HEK293T (cell line): ENCODE data around the gene SCYL1.

Source experiments
- CTCF ChIA-PET: fragments of 350-600 bp; formaldehyde crosslinking; extraction: SDS; loops from one replicate; lab custom pipeline; 2021; ENCODE audit warnings: antibody characterized with exemption, inconsistent platforms; lab: Yijun Ruan, JAX
- POLR2A ChIA-PET: fragments of 350-600 bp; formaldehyde crosslinking; extraction: SDS; loops from one replicate; lab custom pipeline; 2020; ENCODE audit warnings: antibody characterized with exemption, inconsistent platforms; lab: Yijun Ruan, JAX
- DNase-seq: peaks from one replicate; pipeline ENCODE4 v3.0.0; 2012; ENCODE audit warnings: mixed read lengths; ENCODE audit errors: extremely low spot score
- ARNT ChIP-seq: fragments of 450-650 bp; IDR thresholded peaks from 2 replicates; pipeline ENCODE4 v1.6.1; 2017; ENCODE audit warnings: mild to moderate bottlenecking
- BHLHE40 ChIP-seq: fragments of 450-650 bp; IDR thresholded peaks from 2 replicates; pipeline ENCODE4 v1.6.1; 2016; ENCODE audit warnings: mild to moderate bottlenecking, moderate library complexity, borderline replicate concordance
- CTBP1 ChIP-seq: fragments of 450-650 bp; IDR thresholded peaks from 2 replicates; pipeline ENCODE4 v1.6.1; 2016; ENCODE audit warnings: borderline replicate concordance
- ELF4 ChIP-seq: fragments of 450-650 bp; IDR thresholded peaks from 2 replicates; pipeline ENCODE4 v1.6.1; 2017; ENCODE audit warnings: antibody characterized with exemption
- FOXA1 ChIP-seq: fragments of 450-650 bp; IDR thresholded peaks from 2 replicates; pipeline ENCODE4 v1.6.1; 2016; ENCODE audit warnings: mild to moderate bottlenecking
- FOXK2 ChIP-seq: fragments of 450-650 bp; IDR thresholded peaks from 2 replicates; pipeline ENCODE4 v1.6.1; 2016; ENCODE audit warnings: mild to moderate bottlenecking
- FOXM1 ChIP-seq: fragments of 450-650 bp; IDR thresholded peaks from 2 replicates; pipeline ENCODE4 v1.6.1; 2017; ENCODE audit warnings: mild to moderate bottlenecking, borderline replicate concordance
- HDGF ChIP-seq: fragments of 450-650 bp; IDR thresholded peaks from 2 replicates; pipeline ENCODE4 v1.6.1; 2017; ENCODE audit warnings: antibody characterized with exemption, borderline replicate concordance
- L3MBTL2 ChIP-seq: fragments of 450-650 bp; conservative IDR thresholded peaks from 2 replicates; pipeline ENCODE4 v1.6.1; 2016; ENCODE audit warnings: mild to moderate bottlenecking
- LEF1 ChIP-seq: fragments of 450-650 bp; IDR thresholded peaks from 2 replicates; pipeline ENCODE4 v1.6.1; 2017; ENCODE audit warnings: mild to moderate bottlenecking, borderline replicate concordance
- NFRKB ChIP-seq: fragments of 450-650 bp; IDR thresholded peaks from 2 replicates; pipeline ENCODE4 v1.6.1; 2016; ENCODE audit warnings: mild to moderate bottlenecking, moderate library complexity
- SP1 ChIP-seq: fragments of 450-650 bp; IDR thresholded peaks from 2 replicates; pipeline ENCODE4 v1.6.1; 2017
- SUZ12 ChIP-seq: fragments of 450-650 bp; IDR thresholded peaks from 2 replicates; pipeline ENCODE4 v1.6.1; 2016; ENCODE audit warnings: mild to moderate bottlenecking
- TARDBP ChIP-seq: fragments of 450-650 bp; IDR thresholded peaks from 2 replicates; pipeline ENCODE4 v1.6.1; 2016
- ZNF384 ChIP-seq: fragments of 450-650 bp; IDR thresholded peaks from 2 replicates; pipeline ENCODE4 v1.6.1; 2016
- TF ChIP-seq, protein P1 (sequence below): fragments of 450-650 bp; IDR thresholded peaks from 2 replicates; pipeline ENCODE4 v1.6.1; 2016

Gene SCYL1

DNA sequence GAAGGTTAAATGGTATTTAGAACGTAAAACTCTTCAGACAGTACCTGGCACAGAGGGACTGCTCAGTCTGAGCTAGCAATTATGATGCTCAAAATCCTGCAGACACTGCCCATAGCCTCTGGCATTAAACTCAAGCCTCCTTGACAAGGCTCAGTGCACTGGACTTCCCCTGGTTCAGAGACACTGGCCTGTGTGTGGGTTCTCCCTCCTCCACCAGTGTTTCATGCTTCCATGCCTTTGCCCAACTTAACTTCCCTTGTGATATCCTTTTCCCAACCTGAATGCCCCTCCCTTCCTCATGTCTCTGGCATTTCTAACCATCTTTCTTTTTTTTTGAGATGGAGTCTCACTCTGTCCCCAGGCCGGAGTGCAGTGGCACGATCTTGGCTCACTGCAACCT is 24.2 kb downstream of the SCYL1 start:
- TF ChIP-seq SP1: no peak
- no peak for DNase-seq
- ChIA-PET POLR2A (interaction anchor here (0.9 to 1.1 kb wide), 2 partner anchors 11 kb away, joined by 3 to 4 read pairs; no protein-coding TSS in a partner anchor), CTCF (no interaction called here)

DNA sequence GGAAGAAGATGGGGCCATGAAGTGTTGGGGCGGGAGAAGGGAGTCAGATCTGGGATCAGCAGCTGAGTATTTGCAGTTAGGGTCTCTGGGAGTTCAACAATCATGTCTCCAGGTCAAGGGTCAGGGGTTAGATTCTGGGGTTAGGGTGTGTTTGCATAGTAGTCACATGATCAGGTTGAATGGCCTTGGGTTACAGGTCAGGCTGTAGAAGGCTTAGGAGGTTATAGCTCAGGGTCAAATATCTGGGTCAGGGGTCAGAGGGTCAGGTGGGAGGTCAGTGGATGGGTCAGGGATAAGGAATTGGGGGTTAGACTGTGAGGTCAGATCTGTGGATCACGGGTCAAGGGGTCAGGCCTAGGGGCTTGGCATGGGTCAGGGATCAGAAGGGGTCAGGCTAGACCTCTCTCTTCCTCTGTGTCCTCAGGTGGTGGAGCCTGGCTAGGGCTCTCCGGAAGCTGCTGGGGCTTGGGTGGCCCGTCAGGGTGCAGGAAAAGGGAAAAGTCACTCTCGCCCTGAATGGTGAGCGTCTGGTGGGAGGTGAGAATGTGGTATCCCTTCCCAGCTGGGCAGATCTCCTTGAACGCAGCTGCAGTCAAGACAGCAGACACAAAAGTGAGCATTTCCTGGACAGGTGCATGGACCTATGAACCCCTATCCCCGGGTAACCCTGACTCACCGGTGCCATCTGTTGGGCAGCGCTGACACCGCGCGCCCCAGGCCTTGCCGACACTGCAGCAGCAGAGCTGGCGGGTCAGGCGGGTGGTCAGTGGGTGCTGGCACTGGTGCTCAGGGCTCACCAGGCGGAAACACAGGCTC is 26.9 kb downstream of the SCYL1 start:
- DNase-seq: no peak
- POLR2A ChIA-PET: interaction anchor here (0.9 to 2.1 kb wide), 3 partner anchors 10 to 21 kb away, joined by 3 to 5 read pairs (median 5); partner anchors contain the start of genes FAM89B and ZNRD2
- no peak for TF ChIP-seq ELF4
- TF ChIP-seq NFRKB: no peak
- TF ChIP-seq HDGF: no peak
- TF ChIP-seq ARNT: no peak
- no peak for TF ChIP-seq L3MBTL2
- TF ChIP-seq, protein P1, sequence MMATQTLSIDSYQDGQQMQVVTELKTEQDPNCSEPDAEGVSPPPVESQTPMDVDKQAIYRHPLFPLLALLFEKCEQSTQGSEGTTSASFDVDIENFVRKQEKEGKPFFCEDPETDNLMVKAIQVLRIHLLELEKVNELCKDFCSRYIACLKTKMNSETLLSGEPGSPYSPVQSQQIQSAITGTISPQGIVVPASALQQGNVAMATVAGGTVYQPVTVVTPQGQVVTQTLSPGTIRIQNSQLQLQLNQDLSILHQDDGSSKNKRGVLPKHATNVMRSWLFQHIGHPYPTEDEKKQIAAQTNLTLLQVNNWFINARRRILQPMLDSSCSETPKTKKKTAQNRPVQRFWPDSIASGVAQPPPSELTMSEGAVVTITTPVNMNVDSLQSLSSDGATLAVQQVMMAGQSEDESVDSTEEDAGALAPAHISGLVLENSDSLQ: no peak
- TF ChIP-seq FOXK2: no peak
- no peak for TF ChIP-seq BHLHE40
- TF ChIP-seq SP1: no peak
- no peak for TF ChIP-seq CTBP1
- TF ChIP-seq LEF1: no peak
- TF ChIP-seq FOXM1: no peak
- no peak for TF ChIP-seq FOXA1
- TF ChIP-seq ZNF384: no peak
- no peak for TF ChIP-seq TARDBP
- TF ChIP-seq SUZ12: no peak
- CTCF ChIA-PET: interaction anchor here (0.5 to 3.7 kb wide), 7 partner anchors 9 to 257 kb away, joined by 3 to 19 read pairs (median 5); partner anchors contain the start of genes SCYL1 and ZNRD2

DNA sequence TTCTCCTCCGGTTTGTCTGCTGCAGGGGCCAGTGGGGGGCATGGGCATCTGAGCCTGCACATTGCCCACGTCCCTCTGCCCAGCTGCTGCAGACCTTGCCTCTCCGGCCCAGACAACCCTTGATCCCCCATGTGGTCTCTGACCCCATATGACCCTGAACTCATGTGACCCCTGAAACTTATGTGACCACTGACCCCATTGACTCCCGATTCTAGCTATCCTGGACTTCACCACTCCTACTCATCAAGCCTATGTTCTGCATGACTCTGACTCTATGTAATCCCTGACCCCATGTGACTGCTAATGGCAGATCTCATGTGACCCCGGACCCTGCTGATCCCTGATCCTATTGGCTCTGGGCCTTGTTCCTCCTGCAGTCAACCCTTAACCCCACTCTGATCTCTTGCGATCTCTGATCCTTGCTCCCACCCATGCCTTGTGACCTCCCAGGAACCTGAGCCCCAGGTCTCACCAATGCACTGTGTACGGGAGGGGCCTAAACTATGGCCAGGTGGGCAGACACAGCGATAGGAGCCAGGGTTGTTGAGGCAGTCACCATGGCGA is 27.6 kb downstream of the SCYL1 start:
- ChIA-PET CTCF (interaction anchor here (0.5 to 3.7 kb wide), 5 partner anchors 8 to 258 kb away, joined by 3 to 19 read pairs (median 6); partner anchors contain the start of gene ZNRD2), POLR2A (interaction anchor here (0.9 to 2.1 kb wide), 3 partner anchors 9 to 20 kb away, joined by 3 to 5 read pairs (median 5); partner anchors contain the start of genes FAM89B and ZNRD2)
- TF ChIP-seq FOXM1: no peak
- TF ChIP-seq FOXA1: no peak
- TF ChIP-seq SP1: no peak
- no peak for DNase-seq

DNA sequence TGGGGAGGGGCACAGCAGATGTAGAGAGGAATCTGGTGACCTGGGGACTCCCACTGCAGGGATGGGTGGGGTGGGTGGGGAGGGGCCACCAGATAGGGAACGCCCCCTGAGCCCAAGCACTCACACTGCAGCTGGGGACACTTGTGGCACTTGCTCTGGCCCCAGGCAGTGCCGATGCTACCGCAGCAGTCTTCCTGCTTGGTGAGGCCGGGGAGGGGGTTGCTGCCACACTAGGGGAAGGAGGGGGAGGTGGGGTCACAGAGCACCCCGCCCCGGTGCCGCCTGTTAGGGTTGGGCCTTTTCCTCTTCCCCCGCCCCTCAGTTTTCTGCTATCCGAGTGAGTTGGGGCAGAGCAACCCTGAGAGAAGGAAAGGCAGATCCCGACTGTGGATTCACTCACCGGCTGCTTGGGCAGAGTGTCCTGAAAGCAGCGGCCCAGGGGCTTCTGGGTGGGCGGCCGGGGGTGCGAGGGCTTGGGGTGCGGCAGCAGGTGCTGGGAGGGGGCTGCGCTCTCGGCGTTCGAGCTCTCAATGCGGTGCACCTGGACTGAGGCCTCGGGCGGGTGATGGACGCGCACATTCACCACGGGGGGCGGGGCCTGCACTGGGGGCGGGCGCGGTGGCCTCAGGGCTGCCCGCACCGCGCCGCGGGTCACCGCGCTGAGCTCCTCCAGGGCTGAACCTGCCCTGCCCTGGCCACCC is 28.6 kb downstream of the SCYL1 start:
- ChIA-PET CTCF (interaction anchor here (3.7 kb wide), 1 partner anchor 12 kb away, joined by 19 read pairs; no protein-coding TSS in a partner anchor), POLR2A (interaction anchor here (2.1 kb wide), 1 partner anchor 19 kb away, joined by 5 read pairs; the partner anchor contains the start of gene FAM89B)
- no peak for DNase-seq
- TF ChIP-seq ZNF384 (no peak), HDGF (no peak), L3MBTL2 (no peak), ELF4 (no peak), SUZ12 (no peak), ARNT (no peak), FOXM1 (no peak), FOXK2 (no peak)

DNA sequence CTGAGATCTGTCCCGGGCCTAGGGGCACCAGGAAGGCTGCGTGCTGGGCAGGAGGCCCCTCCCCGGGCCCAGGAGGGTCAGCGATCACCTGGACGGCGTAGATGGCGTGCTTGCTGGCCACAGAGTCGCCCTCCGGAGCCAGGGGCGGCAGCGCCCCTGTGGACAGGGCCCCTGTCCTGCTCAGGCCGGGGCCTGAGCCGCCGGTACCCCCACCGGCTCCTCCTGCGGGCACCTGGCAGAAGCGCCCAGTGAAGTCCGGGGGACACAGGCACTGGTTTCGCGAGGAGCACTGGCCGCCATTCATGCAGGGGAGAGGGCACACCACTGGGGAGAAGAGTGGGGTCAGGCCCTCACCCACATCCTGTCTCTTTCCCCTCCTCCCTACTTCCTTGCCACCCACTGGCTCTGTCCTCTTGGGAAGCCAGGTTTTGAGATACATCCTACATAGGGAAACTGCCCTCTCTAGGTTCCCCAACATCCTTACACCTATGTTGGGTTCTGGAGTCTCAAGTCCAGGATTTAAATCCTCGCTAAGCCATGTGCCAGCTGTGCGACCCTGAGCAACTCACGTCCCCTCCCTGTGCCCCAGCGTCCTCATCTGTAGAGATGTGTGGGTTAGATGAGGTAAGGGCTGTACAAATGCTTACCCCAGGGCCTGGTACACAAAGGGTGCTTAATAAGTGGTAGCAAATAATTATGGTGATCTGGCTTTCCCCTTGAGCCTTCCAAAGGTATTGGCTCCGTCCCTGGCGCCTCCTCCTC is 29.4 kb downstream of the SCYL1 start:
- CTCF ChIA-PET: interaction anchor here (3.7 kb wide), 1 partner anchor 13 kb away, joined by 19 read pairs; no protein-coding TSS in a partner anchor
- POLR2A ChIA-PET: interaction anchor here (1.4 kb wide), 1 partner anchor 16 kb away, joined by 6 read pairs; the partner anchor contains the start of gene ZNRD2
- no peak for DNase-seq
- no peak for TF ChIP-seq LEF1
- no peak for TF ChIP-seq L3MBTL2
- no peak for TF ChIP-seq HDGF
- TF ChIP-seq NFRKB: no peak
- no peak for TF ChIP-seq FOXA1
- no peak for TF ChIP-seq ARNT
- no peak for TF ChIP-seq CTBP1
- no peak for TF ChIP-seq FOXK2
- TF ChIP-seq, protein P1: no peak
- TF ChIP-seq ELF4: no peak
- no peak for TF ChIP-seq TARDBP
- no peak for TF ChIP-seq BHLHE40
- no peak for TF ChIP-seq ZNF384
- TF ChIP-seq FOXM1: no peak
- no peak for TF ChIP-seq SP1
- TF ChIP-seq SUZ12: no peak
